Measurements from ENCODE around the gene CHMP1A.
A peak's percentile ranks its signal among the peaks of the same experiment; 100 is the strongest.

The CHMP1A gene

DNA sequence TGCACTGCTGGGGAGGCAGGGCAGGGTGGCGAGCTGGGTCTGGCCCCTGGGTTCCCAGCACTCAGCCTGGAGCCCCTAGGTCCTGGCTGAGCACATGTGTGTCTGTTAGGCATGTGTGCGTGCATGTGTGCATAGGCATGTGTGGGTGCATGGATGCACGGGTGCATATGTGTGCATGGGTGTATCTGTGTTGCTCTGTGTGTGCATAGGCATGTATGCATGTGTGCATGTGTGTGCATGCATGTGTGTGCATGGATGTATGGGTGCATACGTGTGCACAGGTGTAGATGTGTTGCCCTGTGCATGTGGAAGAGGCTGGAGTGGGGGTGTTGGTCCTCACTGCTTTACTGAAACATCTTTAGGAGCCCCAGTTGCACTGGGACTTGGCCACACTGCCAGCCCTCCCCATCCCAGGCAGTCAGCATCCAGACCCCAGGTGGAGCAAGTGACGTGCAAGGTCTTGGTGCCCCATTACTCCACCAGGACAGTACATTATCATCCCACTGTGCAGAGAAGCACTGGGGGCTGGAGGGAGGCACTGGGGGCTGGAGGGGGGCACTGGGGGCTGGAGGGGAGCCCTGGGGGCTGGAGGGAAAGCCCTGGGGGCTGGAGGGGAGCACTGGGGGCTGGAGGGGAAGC is 54.4 kb downstream of the CHMP1A start:
- DNase-seq (ENCODE audit: low read depth in 2 of 2): no peak

DNA sequence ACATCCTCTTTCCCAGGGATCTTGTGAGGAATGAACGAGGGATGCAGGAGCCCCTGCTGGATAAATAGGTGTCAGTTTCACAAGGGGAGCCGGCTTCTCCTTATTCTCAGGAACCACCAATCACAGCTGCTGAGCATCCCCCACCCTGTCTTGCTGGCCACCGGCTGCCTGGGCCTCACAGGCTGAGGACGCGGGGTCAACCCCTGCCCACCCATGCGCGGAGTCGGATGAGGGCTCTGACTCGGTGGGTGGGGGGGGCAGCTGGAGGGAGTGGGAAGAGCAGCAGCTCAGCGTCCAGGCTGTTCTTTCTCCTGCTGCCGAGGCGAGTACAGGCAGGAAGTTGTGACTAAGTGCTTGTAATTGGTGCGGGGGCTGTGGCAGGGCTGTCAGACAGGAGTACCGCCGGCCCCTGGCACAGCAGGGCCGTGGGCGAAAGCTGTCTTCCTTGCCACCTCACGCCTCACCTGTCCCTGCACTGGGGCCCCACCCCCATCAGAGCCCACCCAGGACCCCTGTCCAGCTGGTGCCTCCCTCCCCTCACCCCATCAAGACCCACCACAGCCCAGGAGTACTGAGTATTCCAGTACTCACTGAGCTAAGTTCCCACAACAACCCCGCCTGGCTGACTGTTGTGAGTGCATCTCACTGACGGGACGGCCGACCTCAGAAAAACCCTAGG is 55.1 kb downstream of the CHMP1A start:
- peak; percentile 44 to 56 for DNase-seq (ENCODE audit: low read depth in 2 of 2)

DNA sequence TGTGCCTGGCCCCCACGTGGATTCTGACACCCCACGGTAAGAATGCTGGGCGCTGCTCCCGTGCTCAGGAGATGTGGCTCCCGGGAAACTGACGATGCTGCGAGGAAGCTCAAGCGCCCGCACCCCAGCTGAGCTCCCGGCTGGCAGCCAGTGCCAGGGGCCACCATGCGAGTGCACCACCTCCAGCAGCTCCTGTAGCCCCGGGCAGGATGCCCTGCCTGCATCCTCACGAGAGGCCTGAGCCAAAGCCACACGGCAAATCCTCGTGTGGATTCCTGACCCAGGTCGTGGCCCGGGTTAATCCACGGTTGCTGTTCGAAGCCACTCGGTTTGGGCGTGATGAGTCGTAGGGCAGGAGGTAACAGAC is 55.6 kb downstream of the CHMP1A start:
- no peak for DNase-seq (ENCODE audit: low read depth in 2 of 2)

DNA sequence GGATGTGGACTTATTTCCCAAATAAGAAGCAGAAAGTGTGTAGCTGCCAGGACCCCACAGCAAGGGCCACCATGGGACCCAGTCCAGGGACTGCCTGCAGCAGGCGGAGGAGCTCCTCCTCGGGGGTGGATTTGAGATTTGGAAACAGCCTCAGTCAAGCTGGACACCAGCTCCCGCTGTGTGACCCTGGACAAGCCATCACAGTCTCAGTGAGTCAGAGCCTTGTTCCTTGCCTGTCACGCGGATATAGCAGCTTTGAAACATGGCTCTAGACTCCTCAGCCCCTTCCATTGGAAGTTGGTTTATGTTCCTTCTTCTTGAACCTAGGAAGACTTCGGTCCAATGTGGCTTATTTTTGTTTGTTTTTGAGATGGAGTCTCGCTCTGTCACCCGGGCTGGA is 56.6 kb downstream of the CHMP1A start:
- no peak for DNase-seq (ENCODE audit: low read depth in 2 of 2)

DNA sequence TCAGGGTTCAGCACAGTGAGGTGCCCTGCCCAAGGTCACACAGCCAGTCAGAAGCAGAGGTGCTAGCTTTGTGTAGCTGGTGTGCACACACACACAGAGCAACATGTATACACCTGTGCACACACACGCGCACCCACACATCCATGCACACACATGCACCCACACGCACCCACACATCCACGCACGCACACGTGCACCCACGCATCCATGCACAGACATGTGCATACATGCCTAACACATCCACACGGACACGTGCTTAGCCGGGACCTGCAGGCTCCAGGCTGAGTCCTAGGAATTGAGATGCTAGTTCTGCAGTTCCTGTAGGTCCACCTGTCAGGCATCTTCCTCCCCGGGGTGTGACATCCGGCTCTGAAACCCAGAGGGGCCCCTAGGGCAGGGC is 57.1 kb downstream of the CHMP1A start:
- DNase-seq (ENCODE audit: low read depth in 2 of 2): no peak

DNA sequence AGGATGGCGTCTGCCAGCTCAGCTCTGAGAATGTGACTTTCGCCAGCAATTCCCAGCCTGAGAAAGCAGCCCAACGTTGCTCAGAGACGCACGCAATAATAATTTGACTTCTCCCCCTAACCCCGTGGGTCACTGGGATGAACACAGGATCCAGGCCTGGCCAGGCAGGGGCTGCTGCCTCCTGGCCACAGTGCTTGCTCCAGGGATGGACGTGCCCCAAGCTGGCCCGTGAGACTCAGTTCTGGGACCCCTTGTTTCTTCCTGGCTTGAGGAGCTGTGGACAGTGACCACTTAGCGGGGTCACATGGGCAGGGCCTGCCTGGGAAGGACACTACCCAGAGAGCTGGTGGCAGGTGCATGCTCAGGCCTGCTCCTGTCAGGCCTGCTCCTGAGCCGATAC is 57.6 kb downstream of the CHMP1A start:
- DNase-seq (ENCODE audit: low read depth in 2 of 2): no peak

DNA sequence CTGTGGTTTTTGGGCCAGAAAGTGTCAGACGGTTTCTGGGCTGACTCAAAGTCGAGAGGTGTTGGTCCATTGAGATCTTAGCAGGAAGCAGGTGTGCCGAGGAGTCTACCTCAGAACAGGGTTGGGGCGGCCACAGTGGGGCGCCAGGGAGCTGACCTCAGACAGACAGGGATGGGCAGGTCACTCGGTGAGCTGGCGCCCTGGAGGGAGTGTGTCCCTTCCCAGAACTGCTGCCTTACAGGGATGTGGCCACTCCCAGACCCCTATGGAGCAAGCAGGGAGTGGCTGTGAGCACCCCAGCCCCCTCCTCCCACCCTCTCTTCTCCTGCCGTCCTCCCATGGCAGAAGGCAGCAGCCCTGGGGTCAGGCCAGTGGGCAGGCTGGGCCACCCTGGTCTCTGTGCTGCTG is 58.1 kb downstream of the CHMP1A start:
- DNase-seq (ENCODE audit: low read depth in 2 of 2): no peak

DNA sequence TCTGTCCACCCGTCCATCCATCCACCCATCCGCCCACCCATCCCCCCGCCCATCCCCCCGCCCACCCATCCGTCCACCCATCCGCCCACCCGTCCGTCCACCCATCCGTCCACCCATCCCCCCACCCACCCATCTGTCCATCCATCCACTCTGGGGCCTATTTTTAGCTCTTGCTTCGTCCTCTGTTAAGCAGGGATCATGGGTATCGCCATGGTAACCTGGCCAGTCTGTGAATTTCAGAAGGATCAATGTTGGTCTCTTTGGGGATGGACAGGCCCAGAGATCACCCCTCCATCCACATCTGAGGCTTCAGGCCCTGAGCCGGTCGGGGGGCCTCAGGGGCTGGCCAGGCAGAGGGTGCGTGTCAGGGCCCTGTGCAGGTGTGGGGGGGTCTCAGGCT is 59.3 kb downstream of the CHMP1A start:
- DNase-seq (ENCODE audit: low read depth in 2 of 2): no peak

DNA sequence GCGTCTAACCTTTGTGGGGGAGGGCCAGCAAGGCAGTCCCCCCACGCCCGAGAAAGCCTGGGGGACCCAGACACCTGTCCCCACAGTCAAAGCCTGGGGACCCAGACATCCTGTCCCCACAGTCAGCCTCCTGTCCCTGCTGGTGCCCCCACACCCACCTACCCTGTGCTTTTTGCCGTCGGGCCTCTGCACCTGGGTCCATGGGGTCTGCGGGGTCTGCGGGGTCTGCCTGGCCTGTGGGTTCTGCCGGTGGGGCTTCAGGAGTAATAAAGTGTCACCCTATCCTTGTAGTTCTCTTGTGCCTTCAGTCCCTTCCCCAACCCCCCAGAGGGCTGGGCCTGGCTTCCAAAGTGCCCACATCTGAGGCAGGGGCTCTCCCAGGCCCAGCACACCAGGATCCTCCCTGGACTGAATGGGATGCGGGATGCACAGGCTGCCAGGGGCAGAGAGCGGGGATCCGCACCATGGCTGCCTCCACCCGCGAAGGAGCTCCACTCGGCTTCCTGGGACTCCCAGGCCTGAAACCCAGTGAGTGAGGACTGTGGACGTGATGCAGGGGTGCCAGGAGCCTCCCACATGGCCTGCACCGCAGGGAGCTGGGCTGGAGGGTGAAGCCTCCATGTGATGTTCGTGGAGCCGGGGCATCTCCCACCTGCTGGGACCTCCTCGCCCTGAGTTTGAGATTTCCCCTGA is 60.4 kb downstream of the CHMP1A start:
- DNase-seq (ENCODE audit: low read depth in 2 of 2): no peak

DNA sequence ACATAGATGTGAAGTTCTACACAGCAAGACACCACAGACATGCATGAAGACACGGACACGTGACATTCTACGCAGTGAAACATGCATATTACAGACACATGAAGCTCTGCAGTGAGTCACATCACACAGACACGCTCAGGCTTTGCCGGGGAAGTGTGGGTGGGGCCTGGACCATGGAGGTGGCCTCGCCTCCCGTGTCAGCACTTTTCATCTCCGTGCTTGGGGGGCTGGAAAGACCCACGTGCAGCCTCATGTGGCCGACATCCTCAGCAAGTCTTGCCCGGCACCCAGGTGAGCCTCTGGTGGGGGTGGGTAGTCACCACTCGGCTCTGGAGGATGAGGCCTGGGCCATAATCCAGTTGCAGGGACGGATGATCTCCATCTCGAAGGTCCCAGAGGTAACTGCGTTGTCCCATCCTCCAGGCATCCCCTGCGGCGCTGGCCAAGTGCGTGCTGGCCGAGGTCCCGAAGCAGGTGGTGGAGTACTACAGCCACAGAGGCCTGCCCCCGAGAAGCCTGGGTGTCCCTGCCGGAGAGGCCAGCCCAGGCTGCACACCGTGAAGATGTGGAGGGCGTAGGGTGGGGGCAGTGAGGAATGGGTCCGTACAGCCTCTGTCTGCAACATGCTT is 61.3 kb downstream of the CHMP1A start:
- DNase-seq (ENCODE audit: low read depth in 2 of 2): no peak

DNA sequence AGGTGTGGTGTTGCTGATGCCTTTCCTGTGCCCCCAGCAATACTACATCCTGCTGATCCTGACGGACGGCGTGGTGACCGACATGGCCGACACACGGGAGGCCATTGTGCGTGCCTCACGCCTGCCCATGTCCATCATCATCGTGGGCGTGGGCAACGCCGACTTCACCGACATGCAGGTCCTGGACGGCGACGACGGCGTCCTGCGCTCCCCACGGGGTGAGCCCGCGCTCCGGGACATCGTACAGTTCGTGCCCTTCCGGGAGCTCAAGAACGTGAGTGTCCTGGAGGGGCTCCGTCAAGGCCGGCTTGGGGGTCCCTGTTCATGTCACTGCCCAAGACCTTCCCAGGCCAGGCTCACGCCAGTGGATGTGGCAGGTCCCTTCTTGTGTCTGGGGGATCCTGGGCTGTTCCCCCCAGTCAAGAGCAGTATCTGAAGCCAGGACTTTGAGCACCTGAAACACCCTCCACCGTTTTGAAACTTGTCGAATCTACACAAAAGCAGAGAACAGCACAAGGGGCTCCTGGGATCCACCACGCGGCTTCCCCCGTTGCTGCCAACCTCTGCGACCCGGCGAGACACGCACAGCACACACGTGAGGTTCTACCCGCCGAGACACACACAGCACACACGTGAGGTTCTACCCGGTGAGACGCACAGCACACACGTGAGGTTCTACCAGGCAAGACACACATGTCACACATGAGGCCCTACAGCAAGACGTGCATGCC is 62.0 kb downstream of the CHMP1A start:
- no peak for DNase-seq (ENCODE audit: low read depth in 2 of 2)

Measured in stimulated activated CD4-positive, alpha-beta T cell treated with anti-CD3 and anti-CD28 coated beads, Interleukin-12 subunit alpha, Interleukin-12 subunit beta, amount 100 ng/mL, for 24 hours (primary cell).